Measurements from ENCODE around the gene FBLN1. TPM values are rescaled to one million over a fixed set of nuclear protein-coding genes. Genes with fewer than 3 reads are reported as not detected.

The FBLN1 gene
- total RNA-seq, 2 donors from 2014 or later, result 587 to 972 TPM

- ATAC-seq (ENCODE audit: insufficient number of reproducible peaks, low FRiP score, low read depth), result no peak
Observed at GRCh38 chr22:45563362-45564040, 60.8 kb downstream of the FBLN1 start.

DNA sequence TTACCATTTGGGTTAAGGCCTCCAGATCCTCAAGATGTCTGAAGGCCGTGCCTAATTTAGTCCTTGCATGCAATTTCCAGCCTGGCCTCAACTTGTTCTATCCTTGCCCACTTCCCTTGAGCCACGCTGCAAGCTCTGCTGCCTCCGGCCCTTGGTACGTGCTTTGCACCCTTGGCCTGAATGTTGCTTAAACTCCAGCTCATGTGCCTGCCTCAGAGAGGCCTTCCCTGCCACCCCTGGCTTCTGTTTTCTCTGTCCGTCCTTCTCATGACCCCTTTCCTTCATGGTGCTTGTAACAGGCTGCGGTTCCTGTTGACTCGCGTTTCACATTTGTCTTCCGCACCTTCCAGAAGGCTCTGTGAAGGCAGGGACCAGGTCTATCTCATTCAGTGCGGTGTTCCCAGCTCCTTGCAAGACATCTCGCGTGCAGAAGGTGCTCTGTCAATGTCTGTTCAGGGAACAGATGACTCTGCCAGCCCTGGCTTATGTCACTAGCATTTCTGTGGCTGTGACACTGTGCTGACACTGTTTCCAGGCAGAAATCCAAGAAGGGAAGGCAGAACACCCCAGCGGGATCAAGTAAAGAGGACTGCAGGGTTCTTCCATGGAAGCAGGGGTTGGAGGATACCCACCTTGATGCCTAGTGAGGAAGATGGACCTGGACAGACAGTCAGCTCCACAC lies 61.8 kb downstream of the FBLN1 start:
- H3K9me3 ChIP-seq, result peaks cover 2% of the 10 kb centered on the region
- no peak overlapping the region for H3K27ac ChIP-seq
- ATAC-seq (ENCODE audit: insufficient number of reproducible peaks, low FRiP score, low read depth), result no peak
- TF ChIP-seq, protein P1, sequence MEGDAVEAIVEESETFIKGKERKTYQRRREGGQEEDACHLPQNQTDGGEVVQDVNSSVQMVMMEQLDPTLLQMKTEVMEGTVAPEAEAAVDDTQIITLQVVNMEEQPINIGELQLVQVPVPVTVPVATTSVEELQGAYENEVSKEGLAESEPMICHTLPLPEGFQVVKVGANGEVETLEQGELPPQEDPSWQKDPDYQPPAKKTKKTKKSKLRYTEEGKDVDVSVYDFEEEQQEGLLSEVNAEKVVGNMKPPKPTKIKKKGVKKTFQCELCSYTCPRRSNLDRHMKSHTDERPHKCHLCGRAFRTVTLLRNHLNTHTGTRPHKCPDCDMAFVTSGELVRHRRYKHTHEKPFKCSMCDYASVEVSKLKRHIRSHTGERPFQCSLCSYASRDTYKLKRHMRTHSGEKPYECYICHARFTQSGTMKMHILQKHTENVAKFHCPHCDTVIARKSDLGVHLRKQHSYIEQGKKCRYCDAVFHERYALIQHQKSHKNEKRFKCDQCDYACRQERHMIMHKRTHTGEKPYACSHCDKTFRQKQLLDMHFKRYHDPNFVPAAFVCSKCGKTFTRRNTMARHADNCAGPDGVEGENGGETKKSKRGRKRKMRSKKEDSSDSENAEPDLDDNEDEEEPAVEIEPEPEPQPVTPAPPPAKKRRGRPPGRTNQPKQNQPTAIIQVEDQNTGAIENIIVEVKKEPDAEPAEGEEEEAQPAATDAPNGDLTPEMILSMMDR (IDR thresholded peaks at IDR 0.05), result no peak
- peaks cover 9% of the 10 kb centered on the region for H3K36me3 ChIP-seq
- no peaks in the 10 kb centered on the region for H3K27me3 ChIP-seq (replicated peaks; ENCODE audit: insufficient read depth)
- no peak for DNase-seq (ENCODE audit: low spot score)
- H3K4me1 ChIP-seq (ENCODE audit: control insufficient read depth in 1 of 2, low read depth in 2 of 2), result no peaks in the 10 kb centered on the region
- no peak overlapping the region for H3K4me3 ChIP-seq

More at GRCh38 chr22:45563362-45564040, 60.8 kb downstream of the FBLN1 start:
- Histone ChIP-seq H3K36me3 (peaks cover 9% of the 10 kb centered on the region), H3K27ac (no peak overlapping the region), H3K27me3 (replicated peaks; ENCODE audit: insufficient read depth) (no peaks in the 10 kb centered on the region), H3K4me1 (ENCODE audit: control insufficient read depth in 1 of 2, low read depth in 2 of 2) (no peaks in the 10 kb centered on the region), H3K4me3 (no peak overlapping the region), H3K9me3 (peaks cover 2% of the 10 kb centered on the region)
- TF ChIP-seq, protein P1 (IDR thresholded peaks at IDR 0.05), result no peak
- DNase-seq (ENCODE audit: low spot score), result no peak

DNA sequence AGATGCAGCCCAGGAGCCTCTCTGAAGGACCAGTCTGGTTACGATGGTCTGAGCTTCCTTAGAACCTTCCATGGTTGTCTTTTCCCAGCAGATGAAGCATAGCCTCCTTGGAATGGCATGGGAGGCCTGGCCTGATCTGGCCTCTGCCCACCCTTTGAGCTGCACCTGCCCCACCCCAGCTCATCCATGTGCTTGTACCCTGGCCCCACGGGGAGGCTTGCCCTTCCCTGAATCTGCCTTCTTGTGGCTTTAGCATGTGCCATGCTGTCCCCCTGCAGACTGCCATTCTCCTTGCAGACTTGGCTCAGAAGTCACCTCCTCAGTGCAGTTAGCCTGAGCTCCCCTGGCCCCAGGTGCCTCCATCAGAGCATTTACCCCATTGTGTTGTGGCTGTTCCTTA lies 62.5 kb downstream of the FBLN1 start:
- ATAC-seq (ENCODE audit: insufficient number of reproducible peaks, low FRiP score, low read depth), result no peak
- Histone ChIP-seq H3K4me1 (ENCODE audit: control insufficient read depth in 1 of 2, low read depth in 2 of 2) (no peaks in the 10 kb centered on the region), H3K9me3 (peaks cover under 1% of the 10 kb centered on the region), H3K36me3 (peaks cover 9% of the 10 kb centered on the region), H3K27me3 (replicated peaks; ENCODE audit: insufficient read depth) (no peaks in the 10 kb centered on the region), H3K27ac (no peak overlapping the region), H3K4me3 (no peak overlapping the region)
- no peak for DNase-seq (ENCODE audit: low spot score)
- TF ChIP-seq, protein P1 (IDR thresholded peaks at IDR 0.05), result no peak

GRCh38 chr22:45565973-45566372 lies 63.3 kb downstream of the FBLN1 start:
- DNase-seq (ENCODE audit: low spot score), result no peak
- H3K27me3 ChIP-seq (replicated peaks; ENCODE audit: insufficient read depth), result no peaks in the 10 kb centered on the region
- TF ChIP-seq, protein P1 (IDR thresholded peaks at IDR 0.05), result no peak

GRCh38 chr22:45568213-45568612 lies 65.5 kb downstream of the FBLN1 start:
- no peaks in the 10 kb centered on the region for H3K4me1 ChIP-seq (ENCODE audit: control insufficient read depth in 1 of 2, low read depth in 2 of 2)
- H3K4me3 ChIP-seq, result no peak overlapping the region
- no peak for DNase-seq (ENCODE audit: low spot score)
- no peak for ATAC-seq (ENCODE audit: insufficient number of reproducible peaks, low FRiP score, low read depth)
- no peak overlapping the region for H3K27ac ChIP-seq
- H3K27me3 ChIP-seq (replicated peaks; ENCODE audit: insufficient read depth), result no peaks in the 10 kb centered on the region
- peaks cover 5% of the 10 kb centered on the region for H3K36me3 ChIP-seq
- TF ChIP-seq, protein P1 (IDR thresholded peaks at IDR 0.05), result no peak
- peaks cover 12% of the 10 kb centered on the region for H3K9me3 ChIP-seq

More at GRCh38 chr22:45565973-45566372, 63.3 kb downstream of the FBLN1 start:
- ATAC-seq (ENCODE audit: insufficient number of reproducible peaks, low FRiP score, low read depth), result no peak
- Histone ChIP-seq H3K4me1 (ENCODE audit: control insufficient read depth in 1 of 2, low read depth in 2 of 2) (no peaks in the 10 kb centered on the region), H3K27ac (no peak overlapping the region), H3K4me3 (no peak overlapping the region), H3K36me3 (peaks cover 9% of the 10 kb centered on the region), H3K9me3 (peaks cover 6% of the 10 kb centered on the region)
